ENCODE measurements around the gene MTFR2.
"Not testable (repeated sequence)": the region's sequence is repeated elsewhere in the genome, so short reads cannot be mapped to it uniquely, and the experiment has no call there.

MTFR2 gene

DNA sequence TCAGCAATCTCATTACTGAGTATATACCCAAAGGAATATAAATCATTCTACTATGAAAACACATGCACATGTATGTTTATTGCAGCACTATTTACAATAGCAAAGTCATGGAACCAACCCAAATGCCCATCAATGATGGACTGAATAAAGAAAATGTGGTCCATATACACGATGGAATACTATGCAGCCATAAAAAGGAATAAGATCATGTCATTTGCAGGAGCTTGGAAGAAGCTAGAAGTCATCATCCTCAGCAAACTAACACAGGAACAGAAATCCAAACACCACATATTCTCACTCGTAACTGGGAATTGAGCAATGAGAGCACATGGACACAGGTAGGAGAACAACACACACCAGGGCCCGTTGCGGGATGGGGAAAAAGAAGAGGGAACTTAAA is 25.1 kb downstream of the MTFR2 start:
- not testable (repeated sequence) for H3K9me3 Mint-ChIP-seq; H3K36me3 Mint-ChIP-seq (ENCODE audit: low read depth); H3K4me3 Mint-ChIP-seq; DNase-seq; H3K27me3 Mint-ChIP-seq; H3K27ac Mint-ChIP-seq
- H3K4me1 Mint-ChIP-seq (ENCODE audit: low read depth) = peaks cover 18% of the 10 kb centered on the region

GRCh38 chr6:136216503-136217401 is 33.4 kb downstream of the MTFR2 start:
- H3K4me3 Mint-ChIP-seq = no peak overlapping the region
- DNase-seq = no peak
- H3K27me3 Mint-ChIP-seq = no peaks in the 10 kb centered on the region
- H3K36me3 Mint-ChIP-seq (ENCODE audit: low read depth) = no peaks in the 10 kb centered on the region
- no peak overlapping the region for H3K27ac Mint-ChIP-seq
- peaks cover 6% of the 10 kb centered on the region for H3K9me3 Mint-ChIP-seq
- H3K4me1 Mint-ChIP-seq (ENCODE audit: low read depth) = no peaks in the 10 kb centered on the region

- no peaks in the 10 kb centered on the region for H3K9me3 Mint-ChIP-seq
- no peak overlapping the region for H3K4me3 Mint-ChIP-seq
- no peaks in the 10 kb centered on the region for H3K36me3 Mint-ChIP-seq (ENCODE audit: low read depth)
- H3K27ac Mint-ChIP-seq = no peak overlapping the region
- DNase-seq = no peak
- H3K4me1 Mint-ChIP-seq (ENCODE audit: low read depth) = no peaks in the 10 kb centered on the region
- no peaks in the 10 kb centered on the region for H3K27me3 Mint-ChIP-seq
Observed at GRCh38 chr6:136213853-136214252, 36.3 kb downstream of the MTFR2 start.

- Mint-ChIP-seq H3K9me3 (no peaks in the 10 kb centered on the region), H3K36me3 (ENCODE audit: low read depth) (no peaks in the 10 kb centered on the region), H3K4me3 (no peak overlapping the region), H3K4me1 (ENCODE audit: low read depth) (no peaks in the 10 kb centered on the region), H3K27ac (no peak overlapping the region), H3K27me3 (no peaks in the 10 kb centered on the region)
- no peak for DNase-seq
Observed at GRCh38 chr6:136213012-136213539, 37.0 kb downstream of the MTFR2 start.

- no peak overlapping the region for H3K4me3 Mint-ChIP-seq
- no peaks in the 10 kb centered on the region for H3K27me3 Mint-ChIP-seq
- no peaks in the 10 kb centered on the region for H3K36me3 Mint-ChIP-seq (ENCODE audit: low read depth)
- DNase-seq = no peak
- no peaks in the 10 kb centered on the region for H3K4me1 Mint-ChIP-seq (ENCODE audit: low read depth)
- H3K9me3 Mint-ChIP-seq = no peaks in the 10 kb centered on the region
- no peak overlapping the region for H3K27ac Mint-ChIP-seq
Observed at GRCh38 chr6:136212608-136213007, 37.5 kb downstream of the MTFR2 start.

DNA sequence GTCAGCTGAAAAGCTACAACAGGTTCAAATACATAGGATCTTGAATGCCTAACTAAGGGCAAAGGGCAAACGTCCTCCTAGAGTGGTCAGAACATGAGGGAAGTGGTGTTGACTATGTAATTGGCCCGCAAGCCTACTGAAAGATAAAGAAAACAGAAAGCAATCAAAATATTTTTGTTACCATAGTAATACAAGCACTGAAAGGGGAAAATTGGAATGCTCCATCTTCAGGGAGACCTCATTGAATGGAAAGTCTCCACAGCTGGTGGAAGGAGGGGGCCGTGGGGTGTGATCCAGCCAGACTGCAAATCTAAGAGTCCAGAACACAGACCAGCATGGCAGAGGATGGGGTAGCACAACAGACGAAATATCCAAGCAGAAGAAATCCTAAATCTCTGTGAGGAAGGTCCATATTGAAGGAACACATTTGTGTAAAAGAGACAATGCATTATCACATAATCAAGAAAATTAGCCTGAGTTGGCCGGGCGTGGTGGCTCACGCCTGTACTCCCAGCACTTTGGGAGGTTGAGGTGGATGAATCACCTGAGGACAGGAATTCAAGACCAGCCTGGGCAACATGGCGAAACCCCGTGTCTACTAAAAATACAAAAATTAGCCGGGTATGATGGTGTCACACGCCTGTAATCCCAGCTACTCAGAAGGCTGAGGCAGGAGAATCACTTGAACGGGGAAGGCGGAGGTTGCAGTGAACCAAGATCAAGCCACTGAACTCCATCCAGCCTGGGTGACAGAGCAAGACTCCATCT is 39.5 kb downstream of the MTFR2 start:
- no peaks in the 10 kb centered on the region for H3K9me3 Mint-ChIP-seq
- no peak for DNase-seq
- peaks cover 2% of the 10 kb centered on the region for H3K27me3 Mint-ChIP-seq
- no peak overlapping the region for H3K4me3 Mint-ChIP-seq
- no peak overlapping the region for H3K27ac Mint-ChIP-seq
- no peaks in the 10 kb centered on the region for H3K36me3 Mint-ChIP-seq (ENCODE audit: low read depth)
- H3K4me1 Mint-ChIP-seq (ENCODE audit: low read depth) = no peaks in the 10 kb centered on the region

DNA sequence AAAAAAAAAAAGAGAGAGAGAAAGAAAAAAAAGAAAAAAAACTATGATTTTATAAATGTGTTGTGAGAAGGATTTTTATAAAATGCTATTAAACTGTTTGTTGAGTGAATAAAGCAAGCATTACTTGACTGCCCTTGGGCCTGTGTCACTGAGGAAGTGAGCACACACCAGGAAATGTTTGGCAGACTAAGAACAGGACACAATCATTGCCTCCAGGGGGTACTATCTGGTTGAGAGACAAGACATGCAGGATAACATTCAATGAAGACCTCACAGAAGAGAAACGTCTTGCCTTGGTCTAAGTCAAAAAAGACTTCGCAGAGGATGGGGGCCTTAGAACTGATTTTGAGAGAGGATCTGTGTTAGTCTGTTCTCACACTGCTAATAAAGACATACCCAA is 40.6 kb downstream of the MTFR2 start:
- no peak overlapping the region for H3K27ac Mint-ChIP-seq
- DNase-seq = no peak
- H3K27me3 Mint-ChIP-seq = peaks cover 2% of the 10 kb centered on the region
- H3K4me1 Mint-ChIP-seq (ENCODE audit: low read depth) = no peaks in the 10 kb centered on the region
- H3K36me3 Mint-ChIP-seq (ENCODE audit: low read depth) = no peaks in the 10 kb centered on the region
- no peaks in the 10 kb centered on the region for H3K9me3 Mint-ChIP-seq
- H3K4me3 Mint-ChIP-seq = no peak overlapping the region

GRCh38 chr6:136208783-136209182 is 41.3 kb downstream of the MTFR2 start:
- Mint-ChIP-seq H3K27me3 (peaks cover 2% of the 10 kb centered on the region), H3K4me1 (ENCODE audit: low read depth) (no peaks in the 10 kb centered on the region), H3K9me3 (no peaks in the 10 kb centered on the region), H3K4me3 (no peak overlapping the region), H3K27ac (no peak overlapping the region), H3K36me3 (ENCODE audit: low read depth) (no peaks in the 10 kb centered on the region)
- no peak for DNase-seq

DNA sequence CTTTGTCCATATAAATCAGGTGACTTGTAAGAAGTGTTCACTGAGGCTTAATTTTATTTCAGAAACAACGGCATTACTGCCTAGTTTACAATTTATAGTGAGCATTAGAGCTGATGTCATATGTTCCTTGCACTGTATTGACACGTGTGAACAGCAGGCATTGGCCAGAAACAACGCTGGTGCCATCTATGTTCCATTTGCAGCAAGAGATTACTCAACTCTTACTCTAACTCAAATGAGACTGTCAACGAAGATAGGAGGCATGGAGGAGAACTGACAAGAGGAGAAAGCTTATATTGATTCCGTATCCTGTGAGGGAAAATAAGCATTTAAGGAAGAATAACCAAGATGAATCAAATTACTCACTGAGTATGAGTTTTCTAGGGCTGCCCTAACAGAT is 48.4 kb downstream of the MTFR2 start:
- Mint-ChIP-seq H3K9me3 (no peaks in the 10 kb centered on the region), H3K4me3 (no peak overlapping the region), H3K27ac (no peak overlapping the region), H3K36me3 (ENCODE audit: low read depth) (no peaks in the 10 kb centered on the region), H3K4me1 (ENCODE audit: low read depth) (peaks cover 2% of the 10 kb centered on the region), H3K27me3 (peaks cover 11% of the 10 kb centered on the region)
- no peak for DNase-seq

- DNase-seq = no peak
- no peaks in the 10 kb centered on the region for H3K36me3 Mint-ChIP-seq (ENCODE audit: low read depth)
- H3K4me1 Mint-ChIP-seq (ENCODE audit: low read depth) = peaks cover 2% of the 10 kb centered on the region
- no peaks in the 10 kb centered on the region for H3K9me3 Mint-ChIP-seq
- no peak overlapping the region for H3K27ac Mint-ChIP-seq
- H3K4me3 Mint-ChIP-seq = no peak overlapping the region
- peaks cover 3% of the 10 kb centered on the region for H3K27me3 Mint-ChIP-seq
Observed at GRCh38 chr6:136192902-136193301, 57.2 kb downstream of the MTFR2 start.

DNA sequence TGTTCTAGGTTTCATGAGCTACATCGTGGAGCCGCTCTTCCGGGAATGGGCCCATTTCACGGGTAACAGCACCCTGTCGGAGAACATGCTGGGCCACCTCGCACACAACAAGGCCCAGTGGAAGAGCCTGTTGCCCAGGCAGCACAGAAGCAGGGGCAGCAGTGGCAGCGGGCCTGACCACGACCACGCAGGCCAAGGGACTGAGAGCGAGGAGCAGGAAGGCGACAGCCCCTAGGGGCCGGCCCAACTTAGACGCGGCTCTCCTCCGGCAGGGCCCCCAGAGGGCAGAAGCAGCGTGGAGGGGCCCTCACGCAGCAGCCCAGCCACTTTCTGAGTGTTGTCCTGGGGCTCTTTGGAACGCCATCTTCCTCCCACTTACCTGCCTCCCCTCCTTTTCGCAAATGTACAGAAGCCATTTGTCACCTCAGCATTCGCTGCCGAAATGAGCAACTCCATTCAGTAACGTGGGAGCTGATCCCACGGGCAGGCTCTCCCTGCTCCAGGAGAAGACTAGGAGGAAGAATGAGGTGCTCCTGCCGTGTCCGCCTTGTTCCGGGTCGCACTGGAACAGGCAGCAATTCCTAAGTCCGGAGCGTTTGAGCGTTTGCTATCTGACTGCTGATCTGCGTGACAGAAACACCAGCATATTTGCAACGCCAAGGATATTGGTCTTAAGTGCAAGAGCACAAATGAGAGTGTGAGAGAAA is 58.4 kb downstream of the MTFR2 start:
- peaks cover 3% of the 10 kb centered on the region for H3K27me3 Mint-ChIP-seq
- H3K4me1 Mint-ChIP-seq (ENCODE audit: low read depth) = no peaks in the 10 kb centered on the region
- no peaks in the 10 kb centered on the region for H3K9me3 Mint-ChIP-seq
- H3K4me3 Mint-ChIP-seq = no peak overlapping the region
- H3K36me3 Mint-ChIP-seq (ENCODE audit: low read depth) = no peaks in the 10 kb centered on the region
- DNase-seq = no peak
- H3K27ac Mint-ChIP-seq = no peak overlapping the region

DNA sequence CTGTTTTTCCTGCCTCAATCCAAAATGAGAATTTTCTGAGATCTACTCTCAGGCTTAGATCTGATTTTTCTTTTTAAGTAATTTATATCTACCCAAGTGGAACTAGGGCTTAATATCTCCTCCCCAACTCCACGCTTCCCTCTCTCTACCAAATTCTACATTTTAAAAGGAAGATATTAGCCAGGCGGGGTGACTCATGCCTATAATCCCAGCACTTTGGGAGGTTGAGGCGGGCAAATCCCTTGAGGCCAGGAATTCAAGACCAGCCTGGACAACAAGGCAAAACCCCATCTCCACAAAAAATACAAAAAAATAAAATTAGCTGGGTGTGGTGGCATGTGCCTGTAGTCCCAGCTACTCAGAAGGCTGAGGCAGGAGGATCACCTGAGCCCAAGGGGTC is 61.0 kb downstream of the MTFR2 start:
- Mint-ChIP-seq H3K9me3 (no peaks in the 10 kb centered on the region), H3K4me1 (ENCODE audit: low read depth) (no peaks in the 10 kb centered on the region), H3K27ac (no peak overlapping the region), H3K4me3 (no peak overlapping the region), H3K27me3 (no peaks in the 10 kb centered on the region), H3K36me3 (ENCODE audit: low read depth) (no peaks in the 10 kb centered on the region)
- DNase-seq = no peak

- no peaks in the 10 kb centered on the region for H3K4me1 Mint-ChIP-seq (ENCODE audit: low read depth)
- no peaks in the 10 kb centered on the region for H3K9me3 Mint-ChIP-seq
- no peak for DNase-seq
- no peak overlapping the region for H3K27ac Mint-ChIP-seq
- H3K27me3 Mint-ChIP-seq = no peaks in the 10 kb centered on the region
- H3K4me3 Mint-ChIP-seq = no peak overlapping the region
- no peaks in the 10 kb centered on the region for H3K36me3 Mint-ChIP-seq (ENCODE audit: low read depth)
Observed at GRCh38 chr6:136188486-136188885, 61.6 kb downstream of the MTFR2 start.

- no peaks in the 10 kb centered on the region for H3K27me3 Mint-ChIP-seq
Observed at GRCh38 chr6:136186363-136186762, 63.7 kb downstream of the MTFR2 start.

More at GRCh38 chr6:136186363-136186762, 63.7 kb downstream of the MTFR2 start:
- H3K36me3 Mint-ChIP-seq (ENCODE audit: low read depth) = no peaks in the 10 kb centered on the region
- no peaks in the 10 kb centered on the region for H3K4me1 Mint-ChIP-seq (ENCODE audit: low read depth)
- no peaks in the 10 kb centered on the region for H3K9me3 Mint-ChIP-seq
- H3K27ac Mint-ChIP-seq = no peak overlapping the region
- DNase-seq = no peak
- H3K4me3 Mint-ChIP-seq = no peak overlapping the region
